ENCODE data around the gene PRDX2.

PRDX2 gene

DNA sequence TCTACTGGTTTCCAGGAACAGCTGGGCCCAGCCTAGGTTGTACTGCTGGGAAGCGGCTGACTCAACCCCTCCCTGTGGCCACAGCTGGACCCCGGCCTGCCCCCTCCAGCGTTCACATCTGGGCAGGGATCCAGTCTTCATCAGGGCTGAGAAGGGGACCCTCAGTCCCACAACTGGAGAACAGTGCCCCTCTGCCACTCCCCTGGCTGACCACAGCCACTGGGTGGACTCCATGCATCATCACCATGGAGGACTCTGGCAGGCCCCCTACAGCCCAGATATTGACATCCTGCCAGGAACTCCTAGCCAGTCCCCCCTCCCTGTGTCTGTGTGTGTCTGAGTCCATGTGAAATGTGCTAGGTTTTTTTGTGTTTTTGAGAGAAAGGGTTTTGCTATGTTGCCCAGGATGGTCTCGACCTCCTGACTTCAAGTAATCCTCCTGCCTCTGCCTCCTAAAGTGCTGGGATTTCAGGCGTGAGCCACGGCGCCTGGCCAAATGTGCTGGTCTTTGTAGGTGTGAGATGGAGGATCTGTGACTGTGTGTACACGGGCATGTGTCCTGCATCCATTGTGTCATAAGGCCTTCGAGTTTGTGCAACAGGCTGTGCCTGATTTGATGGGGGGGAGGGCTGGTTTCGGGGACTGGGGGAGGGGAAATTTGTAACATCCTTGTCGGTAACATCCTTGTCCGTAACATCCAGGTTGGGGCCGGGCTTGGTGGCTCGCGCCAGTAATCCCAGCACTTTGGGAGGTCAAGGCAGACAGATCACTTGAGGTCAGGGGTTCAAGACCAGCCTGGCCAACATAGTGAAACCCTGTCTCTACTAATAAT, 22.2 kb downstream of the PRDX2 start:
- DNase-seq: no peak

DNA sequence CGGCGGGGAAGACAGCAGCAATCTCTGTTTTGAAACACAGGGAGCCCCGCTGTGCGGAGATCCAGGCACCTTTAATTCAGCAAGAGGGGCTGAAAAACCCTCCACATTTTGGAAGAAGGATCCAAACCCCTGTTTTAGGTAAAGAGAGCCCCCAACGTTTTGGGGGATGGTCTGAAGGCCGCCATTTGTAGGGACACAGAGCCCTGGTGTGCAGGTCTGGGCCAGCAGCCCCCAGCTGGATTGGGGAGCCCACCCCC, 22.8 kb downstream of the PRDX2 start:
- no peak for DNase-seq

DNA sequence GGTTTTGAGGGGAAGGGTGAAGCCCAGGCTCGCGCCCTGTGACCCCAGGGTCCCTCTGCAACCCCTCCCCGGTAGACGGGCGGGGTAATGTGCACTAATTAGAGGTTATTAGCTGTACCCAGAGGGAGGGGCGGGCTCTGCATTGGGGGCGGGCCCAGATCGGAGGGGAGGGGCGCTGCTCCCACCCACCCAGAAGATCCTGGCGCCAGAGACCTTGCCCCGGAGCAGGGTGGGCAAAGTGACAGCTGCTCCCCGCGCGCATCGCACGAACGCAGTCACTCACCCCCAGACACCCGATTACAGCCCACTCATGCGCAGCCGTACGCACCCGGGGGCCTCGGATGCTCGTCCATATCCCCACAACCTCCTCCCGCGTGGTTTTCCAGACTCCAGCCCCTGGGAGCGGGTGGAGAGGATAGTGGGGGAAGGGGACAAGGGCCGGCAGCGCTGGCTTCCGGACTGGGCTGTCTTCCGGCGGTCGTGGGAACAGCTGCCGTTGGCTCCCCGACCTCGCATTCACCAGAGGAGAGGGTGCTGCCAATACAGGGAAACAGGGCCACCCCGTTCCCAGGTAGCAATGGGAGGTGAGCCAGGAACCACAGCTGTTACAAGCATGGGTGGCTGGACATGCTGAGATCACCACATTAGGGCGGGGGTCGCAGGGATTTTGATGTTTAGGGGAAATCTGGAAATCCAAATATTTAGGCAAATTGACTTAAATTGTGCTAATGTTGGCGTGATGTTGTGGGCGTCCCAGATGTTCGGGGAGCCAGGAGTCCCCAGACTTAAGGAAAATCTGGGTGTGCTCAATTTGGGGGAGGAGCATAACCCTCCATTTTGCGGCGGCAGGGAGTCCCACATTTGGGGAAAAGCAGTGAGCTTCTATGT, 23.3 kb downstream of the PRDX2 start:
- no peak for DNase-seq

DNA sequence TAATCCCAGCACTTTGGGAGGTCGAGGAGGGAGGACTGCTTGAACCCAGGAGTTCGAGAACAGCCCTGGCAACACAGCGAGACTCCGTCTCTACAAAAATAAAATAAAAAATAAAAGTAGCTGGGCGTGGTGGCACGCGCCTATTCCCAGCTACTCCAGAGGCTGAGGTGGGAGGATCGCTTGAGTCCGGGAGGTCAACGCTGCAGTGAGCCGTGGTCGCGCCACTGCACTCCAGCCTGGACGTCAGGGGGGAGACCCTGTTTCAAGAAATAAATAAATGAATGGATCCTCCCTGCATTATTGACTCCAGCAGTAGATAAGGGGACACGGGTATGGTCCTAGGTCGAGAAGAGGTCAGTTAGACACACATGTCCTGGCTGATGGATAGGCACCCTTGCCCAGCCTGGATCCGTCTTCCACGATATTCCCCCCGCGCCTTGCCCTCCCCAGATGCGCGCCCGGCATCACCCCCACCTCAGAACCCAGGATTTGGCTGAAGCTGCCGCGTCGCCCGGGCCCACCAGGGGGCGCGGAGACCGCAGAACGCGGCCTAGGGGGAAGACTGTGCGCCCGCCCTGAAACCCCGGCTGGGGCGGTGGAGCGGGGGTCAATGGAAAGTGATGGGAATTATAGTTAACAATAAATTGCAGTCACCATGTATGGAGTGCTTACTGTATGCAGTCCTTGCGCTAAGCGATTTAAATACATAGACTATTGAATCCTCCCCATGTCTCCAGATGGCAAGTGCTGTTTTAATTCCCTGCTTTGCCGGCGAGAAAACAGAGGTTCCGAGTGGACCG, 24.2 kb downstream of the PRDX2 start:
- DNase-seq: peak; percentile 58

DNA sequence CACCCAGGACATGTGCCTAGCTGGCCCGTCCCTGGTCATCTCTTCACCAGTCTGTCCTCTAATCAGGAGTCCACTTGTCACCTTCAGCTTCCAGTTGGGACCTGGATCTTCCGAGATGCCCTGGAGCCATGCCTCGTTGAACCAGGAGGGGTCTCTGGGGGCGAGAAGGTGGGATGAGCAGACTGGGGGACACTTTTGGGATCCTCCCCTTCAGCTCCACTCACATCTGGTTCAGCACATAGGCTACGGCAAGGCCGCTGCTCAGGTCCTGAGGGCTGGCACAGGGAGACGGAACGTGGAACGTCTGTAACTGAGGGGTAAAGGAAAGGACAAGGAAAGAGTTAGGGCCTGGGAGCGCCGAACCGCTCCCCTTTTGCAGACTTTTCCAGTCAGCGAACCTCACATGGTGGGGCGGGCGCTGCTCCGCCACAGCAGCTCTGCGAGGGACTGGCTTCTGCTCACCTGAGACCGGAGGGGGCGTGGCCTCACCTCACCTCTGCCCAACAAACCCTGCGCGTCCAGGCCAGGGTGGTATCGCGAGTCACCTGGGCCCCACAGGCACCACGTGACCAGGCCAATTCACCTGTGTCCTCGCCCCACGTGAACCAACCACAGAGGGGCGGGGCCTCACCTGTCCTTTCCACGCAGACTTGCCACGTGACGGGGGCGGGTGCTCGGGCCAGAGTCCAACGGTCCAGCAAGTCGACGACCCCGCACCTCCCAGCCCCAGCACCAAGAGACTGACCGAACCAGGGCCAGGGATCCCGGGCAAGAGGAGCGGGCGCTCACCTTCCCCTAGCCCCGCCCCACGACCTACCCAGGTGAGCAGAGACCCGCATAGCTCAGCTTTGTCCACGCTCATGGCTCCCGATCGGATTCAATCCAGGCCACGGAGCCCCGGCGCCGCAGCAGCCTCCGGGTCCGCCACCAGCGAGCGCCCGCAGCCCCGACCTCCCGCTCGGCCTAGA, 26.7 kb downstream of the PRDX2 start, which contains the start of gene HOOK2:
TSS of gene HOOK2 (minus strand) at position 965 of the 968 bp plus-strand sequence. CDS start at position 862, 103 bp downstream.
- no peak for DNase-seq

DNA sequence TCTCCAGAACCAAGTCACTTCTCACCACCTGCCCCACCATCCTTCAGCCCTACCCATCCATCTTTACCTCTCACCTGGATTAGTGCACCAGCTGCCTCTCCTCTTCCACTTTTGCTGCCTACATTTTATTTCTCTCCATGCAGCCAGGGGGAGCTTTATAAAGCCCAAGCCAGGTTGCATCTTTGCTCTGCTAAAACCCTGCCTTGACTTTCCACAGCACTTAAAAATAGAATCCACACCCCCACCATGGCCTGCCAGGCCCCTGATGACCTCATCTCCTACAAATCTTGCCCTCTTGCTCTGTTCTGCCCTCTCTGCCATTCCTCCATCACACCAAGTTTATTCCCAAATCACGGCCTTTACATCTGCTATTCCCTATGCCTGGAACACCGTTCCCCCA, 28.0 kb downstream of the PRDX2 start:
- no peak for DNase-seq

DNA sequence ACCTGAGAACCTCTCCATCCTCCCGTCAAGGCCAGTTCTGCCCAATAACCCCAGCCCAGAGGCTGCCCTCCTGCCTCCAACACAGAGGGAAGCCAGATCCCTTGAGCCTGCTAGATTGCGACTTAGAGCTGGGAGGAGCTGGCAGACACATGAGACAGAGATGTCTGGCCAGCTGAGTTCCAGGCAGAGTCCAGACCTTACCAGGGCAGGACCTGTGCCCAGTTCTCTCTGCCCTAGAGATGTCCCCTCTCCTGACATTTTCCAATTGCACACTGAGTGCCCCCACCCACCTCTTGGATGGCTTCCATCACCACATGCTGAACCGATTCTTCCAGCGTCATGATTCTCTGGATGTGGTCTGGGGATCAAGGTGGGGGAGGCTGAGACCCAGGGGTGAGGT, 29.3 kb downstream of the PRDX2 start:
- DNase-seq: no peak

DNA sequence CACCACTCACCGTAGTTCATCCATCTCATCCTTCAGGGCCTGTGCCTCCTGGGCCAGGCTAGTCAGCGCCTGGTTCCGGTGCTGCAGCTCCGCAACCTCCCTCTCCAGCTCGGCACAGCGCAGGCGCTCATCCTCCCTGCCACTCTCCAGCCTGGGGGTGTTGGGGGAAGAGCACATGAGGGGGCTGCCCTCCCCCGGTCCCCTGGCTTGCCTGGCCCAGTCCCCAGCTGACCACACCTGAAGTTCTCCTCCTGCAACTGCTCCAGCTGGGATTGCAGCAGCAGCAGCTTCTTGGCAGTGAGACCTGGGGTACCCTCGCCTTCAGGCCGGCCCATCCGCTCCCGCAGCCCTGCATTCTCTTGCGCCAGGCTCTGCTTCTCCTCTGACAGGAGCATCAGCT, 30.7 kb downstream of the PRDX2 start:
- DNase-seq: no peak

DNA sequence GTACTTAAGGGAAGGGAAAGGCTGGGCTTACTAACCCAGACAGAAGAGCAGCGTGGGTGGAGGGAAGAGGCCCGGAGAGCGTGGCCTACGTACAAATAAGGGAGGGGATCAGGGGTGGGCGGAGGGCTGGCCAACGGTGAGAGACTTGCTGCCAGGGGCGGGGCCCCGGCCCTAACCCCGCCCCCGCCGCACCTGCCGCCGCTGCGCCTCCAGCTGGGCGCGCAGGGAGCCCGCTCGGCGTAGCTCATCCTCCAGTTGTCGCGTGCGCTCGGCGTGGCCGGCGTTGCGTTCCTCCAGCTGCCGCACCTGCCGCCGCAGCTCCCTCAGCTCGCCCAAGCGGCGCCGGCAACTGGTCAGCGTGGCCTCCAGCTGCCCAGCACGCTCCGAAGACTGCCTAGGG, 31.9 kb downstream of the PRDX2 start:
- no peak for DNase-seq

DNA sequence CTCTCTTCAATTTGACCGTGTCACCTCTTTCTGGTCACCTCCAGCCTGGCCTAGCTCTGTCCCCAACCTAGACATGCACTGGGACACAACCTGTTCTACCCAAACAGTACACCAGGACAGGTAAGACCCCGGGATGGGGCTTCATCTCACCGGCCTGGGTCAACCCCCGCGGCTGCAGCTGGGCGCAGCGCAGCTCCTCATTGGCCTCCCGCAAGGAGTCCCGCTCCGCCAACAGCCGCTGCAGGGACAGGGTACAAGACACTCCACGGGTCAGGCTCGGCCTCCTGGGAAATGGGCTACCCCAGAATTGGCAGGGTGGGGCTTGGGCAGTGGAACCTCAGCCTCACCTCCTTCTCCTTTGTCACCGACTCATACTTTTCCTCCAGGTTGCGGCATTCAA, 33.9 kb downstream of the PRDX2 start:
- no peak for DNase-seq

DNA sequence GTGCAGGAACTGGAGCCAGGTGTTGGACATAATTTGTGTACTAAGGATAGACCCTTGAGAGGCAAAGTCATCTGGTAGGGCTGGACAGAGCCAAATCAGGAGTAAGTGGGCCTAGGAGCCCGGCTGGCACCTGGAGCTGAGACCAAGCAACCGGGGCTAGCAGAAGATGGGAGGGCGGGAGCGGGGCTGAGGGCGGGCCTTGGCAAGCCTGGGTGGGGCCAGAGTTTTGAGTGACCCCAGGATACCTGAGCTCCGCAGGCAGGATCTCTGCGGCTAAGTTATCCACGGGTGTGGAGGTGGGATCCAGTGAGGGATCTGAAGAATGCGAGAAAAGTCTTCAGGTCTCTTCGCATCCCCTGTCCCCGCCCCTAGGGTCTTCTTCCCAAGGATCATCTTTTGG, 34.5 kb downstream of the PRDX2 start:
- no peak for DNase-seq

DNA sequence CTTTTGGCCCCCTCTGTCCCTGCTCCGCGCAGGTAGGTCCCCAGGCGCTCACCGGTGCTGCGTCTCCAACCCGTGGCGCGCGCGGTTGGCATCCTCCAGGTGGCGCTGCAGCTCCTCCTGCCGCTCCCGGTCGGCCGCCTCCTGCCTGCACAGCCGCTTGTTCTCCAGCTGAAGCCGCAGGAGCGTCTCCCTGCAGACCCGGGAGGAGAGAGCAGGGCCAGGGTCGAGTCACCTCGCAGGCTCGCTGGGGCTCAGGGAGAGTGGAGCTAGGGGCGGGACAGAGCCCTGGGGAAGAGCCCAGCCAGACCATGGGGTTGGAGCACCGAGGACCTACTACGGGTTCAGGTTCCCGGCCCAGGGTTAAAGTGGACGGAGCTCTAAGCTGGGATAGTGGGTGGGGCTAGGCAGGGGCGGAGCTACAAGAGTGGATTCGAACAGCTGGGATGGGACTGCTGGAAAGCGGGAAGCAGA, 35.5 kb downstream of the PRDX2 start:
- DNase-seq: no peak

DNA sequence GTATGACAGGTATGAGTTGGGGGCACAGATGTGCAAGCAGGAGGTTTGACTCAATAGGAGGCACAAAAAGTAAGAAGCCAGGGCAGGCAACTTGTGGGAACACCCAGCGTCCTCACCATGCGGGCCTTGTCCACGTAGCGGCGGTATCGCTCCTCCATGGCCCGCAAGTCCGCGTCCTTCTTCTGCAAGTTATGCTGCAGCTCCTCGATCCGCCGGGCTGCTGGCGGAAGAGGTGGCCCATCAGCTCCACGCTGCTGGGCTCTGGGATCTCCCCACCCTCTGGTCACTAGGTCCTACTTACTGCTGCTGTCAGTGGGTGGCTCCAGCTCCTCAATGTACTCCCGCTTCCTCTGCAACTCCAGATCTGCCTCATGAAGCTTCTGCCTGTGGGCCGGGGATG, 36.9 kb downstream of the PRDX2 start:
- no peak for DNase-seq

DNA sequence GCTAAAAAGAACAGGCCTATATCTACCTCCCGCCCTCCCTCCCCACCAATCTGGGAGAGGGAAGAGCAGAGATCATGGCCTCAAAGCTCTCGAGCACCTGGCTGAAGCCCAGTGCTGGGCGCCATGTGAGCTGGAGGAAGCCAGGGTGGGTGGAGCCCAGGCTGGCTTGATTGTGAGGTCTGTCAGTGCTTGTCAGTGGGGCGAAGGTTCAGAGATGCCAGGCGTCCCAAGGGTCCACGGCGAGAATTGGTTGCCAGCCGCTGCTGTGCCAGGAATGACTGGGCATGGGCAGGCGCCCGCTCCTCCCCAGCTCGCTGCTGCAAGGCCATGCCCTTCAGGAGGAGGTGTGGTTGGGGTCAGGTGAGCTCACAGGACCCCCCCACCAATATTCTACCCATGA, 38.5 kb downstream of the PRDX2 start:
- DNase-seq: no peak

DNA sequence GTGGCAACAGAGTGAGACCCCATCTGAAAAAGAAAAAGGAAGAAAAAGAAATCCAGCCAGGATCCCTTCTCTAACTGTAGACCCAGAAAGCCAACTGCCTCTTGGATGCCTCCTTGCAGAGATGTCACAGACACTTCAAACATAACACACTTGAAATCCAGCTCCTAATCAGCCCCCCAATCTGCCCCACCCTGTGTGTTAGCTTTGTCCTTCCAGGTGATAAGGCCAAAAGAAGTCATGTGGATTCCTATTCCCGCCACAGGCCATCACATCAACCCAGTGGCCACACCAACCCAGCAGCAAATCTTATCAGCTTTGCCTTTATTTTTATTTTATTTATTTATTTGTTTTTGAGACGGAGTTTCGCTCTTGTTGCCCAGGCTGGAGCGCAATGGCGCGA, 41.9 kb downstream of the PRDX2 start:
- DNase-seq: no peak

DNA sequence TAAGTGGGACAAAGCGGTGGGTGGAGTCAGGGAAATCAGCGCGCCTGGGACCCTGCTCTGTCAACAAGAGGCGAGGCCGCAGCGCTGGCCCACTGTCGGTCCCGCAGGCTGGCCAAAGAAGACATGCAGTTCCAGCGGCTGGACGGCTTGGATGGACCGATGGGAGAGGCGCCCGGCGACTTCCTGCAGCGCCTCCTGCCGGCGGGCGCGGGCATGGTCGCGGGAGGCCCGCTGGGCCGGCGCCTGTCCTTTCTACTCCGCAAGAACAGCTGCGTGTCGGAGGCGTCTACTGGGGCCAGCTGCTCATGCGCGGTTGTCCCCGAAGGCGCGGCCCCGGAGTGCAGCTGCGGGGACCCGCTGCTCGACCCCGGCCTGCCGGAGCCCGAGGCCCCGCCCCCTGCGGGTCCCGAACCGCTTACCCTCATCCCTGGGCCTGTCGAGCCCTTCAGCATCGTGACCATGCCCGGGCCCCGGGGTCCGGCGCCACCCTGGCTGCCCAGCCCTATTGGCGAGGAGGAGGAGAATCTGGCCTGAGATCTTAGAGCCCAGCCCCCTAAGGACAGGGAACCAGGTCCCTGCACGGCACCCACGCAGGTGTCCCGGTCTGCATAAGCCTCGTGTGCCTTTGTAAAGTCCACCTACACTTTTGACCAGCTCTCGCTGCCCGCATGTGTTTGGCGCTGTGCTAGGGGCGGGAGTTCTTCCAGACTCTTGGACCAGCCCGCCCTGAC, 43.9 kb downstream of the PRDX2 start:
- peak; percentile 38 for DNase-seq

DNA sequence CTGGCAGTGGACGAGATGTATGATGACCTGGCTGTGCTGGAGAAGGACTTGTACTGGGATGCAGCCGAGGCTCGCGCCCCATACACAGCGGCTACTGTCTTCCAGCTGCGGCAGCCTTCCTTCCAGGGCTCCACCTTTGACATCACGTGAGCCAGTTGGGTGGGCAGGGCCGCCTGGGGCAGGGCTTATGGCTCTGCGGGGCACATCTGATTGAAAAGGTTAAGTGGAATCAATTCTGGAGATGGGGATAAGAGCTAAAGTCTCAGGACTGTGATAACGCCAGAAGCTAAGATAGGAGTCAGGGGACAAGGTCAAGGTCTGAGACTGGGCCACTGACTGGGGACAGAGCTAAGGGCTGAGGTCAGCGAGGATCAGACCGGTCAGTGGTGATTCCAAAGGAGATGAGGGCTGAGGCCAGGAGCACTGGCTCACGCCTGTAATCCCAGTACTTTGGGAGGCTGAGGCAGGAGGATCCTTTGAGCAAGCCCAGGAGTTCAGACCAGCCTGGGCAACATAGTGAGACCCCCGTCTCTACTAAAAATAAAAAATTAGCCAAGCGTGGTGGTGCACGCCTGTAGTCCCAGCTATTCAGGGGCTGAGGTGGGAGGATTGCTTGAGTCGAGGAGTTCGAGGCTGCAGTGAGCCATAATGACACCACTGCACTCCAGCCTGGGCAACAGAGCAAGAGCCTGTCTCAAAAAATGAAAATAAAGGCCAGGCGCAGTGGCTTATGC, 45.3 kb downstream of the PRDX2 start:
- DNase-seq: no peak

DNA sequence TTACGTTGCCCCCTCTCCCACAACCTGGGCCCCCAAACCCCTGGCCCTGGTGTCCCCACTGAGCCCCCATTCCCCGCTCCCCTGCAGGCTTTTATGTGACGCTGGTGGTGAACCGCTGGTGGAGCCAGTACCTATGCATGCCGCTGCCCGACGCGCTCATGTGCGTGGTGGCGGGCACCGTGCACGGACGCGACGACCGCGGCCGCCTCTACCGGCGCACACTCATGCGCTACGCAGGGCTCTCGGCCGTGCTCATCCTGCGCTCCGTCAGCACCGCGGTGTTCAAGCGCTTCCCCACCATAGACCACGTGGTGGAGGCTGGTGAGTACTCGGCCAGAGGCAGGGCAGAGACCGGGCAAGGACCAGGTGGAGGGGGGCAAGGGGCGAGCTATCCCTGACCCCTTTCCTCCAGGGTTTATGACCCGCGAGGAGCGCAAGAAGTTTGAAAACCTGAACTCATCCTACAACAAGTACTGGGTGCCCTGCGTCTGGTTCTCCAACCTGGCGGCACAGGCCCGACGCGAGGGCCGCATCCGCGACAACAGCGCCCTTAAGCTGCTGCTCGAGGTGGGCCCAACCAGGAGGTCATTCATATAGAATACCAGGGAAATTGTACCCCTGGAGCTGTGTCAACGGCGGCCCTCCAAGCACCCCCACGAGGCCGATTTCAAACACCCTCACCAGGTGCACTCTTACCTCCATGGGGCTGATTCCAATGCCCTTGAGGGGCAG, 47.0 kb downstream of the PRDX2 start:
- DNase-seq: no peak

DNA sequence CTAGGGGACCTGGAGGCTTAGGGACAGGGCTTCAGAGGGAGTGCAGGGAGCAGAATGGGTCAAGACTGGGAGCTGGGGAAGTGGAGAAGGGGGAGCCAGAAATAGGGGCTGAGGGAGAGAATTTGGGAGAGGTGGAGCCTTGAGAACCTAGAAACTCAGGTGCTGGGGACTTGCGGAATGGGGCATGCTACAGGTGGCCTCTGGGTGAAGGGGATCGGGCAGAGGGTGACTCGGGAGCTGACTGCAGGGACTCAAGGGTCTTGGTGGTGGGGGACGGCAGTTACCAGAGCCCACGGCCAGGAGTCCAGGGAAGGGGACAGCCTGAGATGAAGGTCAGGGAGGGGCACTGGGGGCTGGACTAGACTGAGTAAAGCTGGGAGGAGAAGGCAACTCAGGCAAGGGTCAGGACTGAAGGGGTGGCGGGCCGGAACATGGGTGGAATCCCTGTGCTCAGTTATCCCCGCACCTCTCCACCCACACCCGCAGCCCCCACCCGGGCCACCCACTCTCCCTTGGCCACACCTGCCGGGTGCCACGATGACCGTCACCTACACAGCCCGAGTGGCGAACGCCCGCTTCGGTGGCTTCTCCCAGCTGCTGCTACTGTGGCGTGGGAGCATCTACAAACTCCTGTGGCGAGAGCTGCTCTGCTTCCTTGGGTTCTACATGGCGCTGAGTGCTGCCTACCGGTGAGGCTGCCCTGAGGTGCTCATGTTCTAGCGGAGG, 49.4 kb downstream of the PRDX2 start:
- no peak for DNase-seq

Measured in activated gamma-delta T cell (primary cell).